Loucy (cell line): ENCODE measurements around the gene BCAS3.

Experiments
- H2AFZ ChIP-seq: fragments of 200-600 bp; sonication (generic); 2 replicates; pipeline ENCODE4 v1.6.0; 2016; ENCODE audit warnings: antibody characterized with exemption, mild to moderate bottlenecking, low read length, moderate library complexity
- H3F3A ChIP-seq: fragments of 200-600 bp; 2 replicates; pipeline ENCODE4 v1.6.0; 2016; ENCODE audit warnings: antibody characterized with exemption, low read depth, mild to moderate bottlenecking
- H3K27me3 ChIP-seq: fragments of 200-600 bp; sonication (generic); 2 replicates; pipeline ENCODE4 v1.6.1; 2014; ENCODE audit warnings: low read length, mild to moderate bottlenecking; ENCODE audit not compliant: insufficient read depth, poor library complexity, severe bottlenecking
- H3K36me3 ChIP-seq: fragments of 200-600 bp; sonication (generic); 2 replicates; pipeline ENCODE4 v1.6.1; 2016; ENCODE audit warnings: low read length; ENCODE audit not compliant: insufficient read depth
- H3K4me1 ChIP-seq: fragments of 200-600 bp; sonication (generic); 2 replicates; pipeline ENCODE4 v1.5.1; 2014; ENCODE audit warnings: low read length, mild to moderate bottlenecking; ENCODE audit not compliant: insufficient read depth, poor library complexity, severe bottlenecking
- H3K4me2 ChIP-seq: fragments of 200-600 bp; sonication (generic); 2 replicates; pipeline ENCODE4 v1.6.0; 2014; ENCODE audit warnings: antibody characterized with exemption, low read length, low read depth, mild to moderate bottlenecking; ENCODE audit not compliant: poor library complexity, severe bottlenecking
- H3K4me3 ChIP-seq: fragments of 200-600 bp; sonication (generic); 2 replicates; pipeline ENCODE4 v1.5.1; 2014; ENCODE audit warnings: low read length, mild to moderate bottlenecking, mixed read lengths; ENCODE audit not compliant: poor library complexity, severe bottlenecking
- H3K79me2 ChIP-seq: fragments of 200-600 bp; sonication (generic); 2 replicates; pipeline ENCODE4 v1.6.1; 2014; ENCODE audit warnings: low read length; ENCODE audit not compliant: insufficient read depth
- H3K9ac ChIP-seq: fragments of 200-600 bp; sonication (generic); 2 replicates; pipeline ENCODE4 v1.6.0; 2014; ENCODE audit warnings: mild to moderate bottlenecking, low read depth, low read length, moderate library complexity; ENCODE audit not compliant: poor library complexity, severe bottlenecking
- H3K9me2 ChIP-seq: fragments of 200-600 bp; sonication (generic); replicated peaks from 2 replicates; pipeline ENCODE4 v1.6.1; 2016; ENCODE audit warnings: low read depth, low read length, mixed read lengths
- H3K9me3 ChIP-seq: fragments of 200-600 bp; sonication (generic); 2 replicates; pipeline ENCODE4 v1.6.1; 2014; ENCODE audit warnings: mild to moderate bottlenecking, antibody characterized with exemption, low read length, low read depth; ENCODE audit not compliant: insufficient read depth
- H4K20me1 ChIP-seq: fragments of 200-600 bp; sonication (generic); 2 replicates; pipeline ENCODE4 v1.6.0; 2014; ENCODE audit warnings: antibody characterized with exemption, low read length, mild to moderate bottlenecking; ENCODE audit not compliant: insufficient read depth, poor library complexity, severe bottlenecking
- EZH2phosphoT487 ChIP-seq: fragments of 200-600 bp; IDR thresholded peaks from 2 replicates; pipeline ENCODE4 v1.6.1; 2018; ENCODE audit warnings: antibody characterized with exemption, mild to moderate bottlenecking, moderate library complexity, borderline replicate concordance
- TF ChIP-seq, protein P1 (sequence below): fragments of 200-600 bp; sonication (generic); conservative IDR thresholded peaks from 2 replicates; pipeline ENCODE4 v1.5.1; 2014; ENCODE audit warnings: mild to moderate bottlenecking, antibody characterized with exemption, low read length

Gene BCAS3

DNA sequence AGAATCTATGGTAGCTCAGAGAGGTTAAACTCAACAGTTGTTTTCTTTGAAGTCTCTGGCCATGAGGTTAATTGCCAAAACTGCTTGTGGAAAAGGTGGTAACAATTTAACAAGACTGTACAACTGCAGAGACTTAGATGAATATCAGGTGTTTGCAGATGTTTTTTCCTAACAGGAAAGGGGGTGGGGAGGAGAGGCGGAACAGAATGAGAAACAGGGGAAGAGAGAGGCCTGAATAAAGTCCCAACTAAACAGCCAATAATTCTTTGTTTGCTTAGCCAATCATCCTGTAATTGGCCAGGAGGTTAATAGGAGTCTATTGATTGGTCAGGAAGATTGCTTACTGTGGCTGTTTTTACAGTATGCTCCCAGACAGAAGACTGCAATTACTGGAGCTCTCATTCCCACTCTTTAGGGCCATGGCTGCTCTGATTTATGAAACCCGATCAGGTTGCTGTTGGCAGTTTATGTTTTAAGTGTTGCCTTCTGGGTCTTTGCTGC is 472.3 kb downstream of the BCAS3 start:
- Histone ChIP-seq H3K36me3 (no peaks in the 10 kb centered on the region), H4K20me1 (no peaks in the 10 kb centered on the region), H3F3A (peaks cover 21% of the 10 kb centered on the region), H3K9me3 (no peaks in the 10 kb centered on the region), H3K79me2 (no peaks in the 10 kb centered on the region), H3K27me3 (no peaks in the 10 kb centered on the region), H3K9ac (peak overlapping the region; percentile 3), H3K4me2 (peak overlapping the region; percentile 59), H3K9me2 (no peaks in the 10 kb centered on the region), H2AFZ (no peak overlapping the region), H3K4me1 (peaks cover 70% of the 10 kb centered on the region), H3K4me3 (peak overlapping the region; percentile 36)
- TF ChIP-seq, protein P1, sequence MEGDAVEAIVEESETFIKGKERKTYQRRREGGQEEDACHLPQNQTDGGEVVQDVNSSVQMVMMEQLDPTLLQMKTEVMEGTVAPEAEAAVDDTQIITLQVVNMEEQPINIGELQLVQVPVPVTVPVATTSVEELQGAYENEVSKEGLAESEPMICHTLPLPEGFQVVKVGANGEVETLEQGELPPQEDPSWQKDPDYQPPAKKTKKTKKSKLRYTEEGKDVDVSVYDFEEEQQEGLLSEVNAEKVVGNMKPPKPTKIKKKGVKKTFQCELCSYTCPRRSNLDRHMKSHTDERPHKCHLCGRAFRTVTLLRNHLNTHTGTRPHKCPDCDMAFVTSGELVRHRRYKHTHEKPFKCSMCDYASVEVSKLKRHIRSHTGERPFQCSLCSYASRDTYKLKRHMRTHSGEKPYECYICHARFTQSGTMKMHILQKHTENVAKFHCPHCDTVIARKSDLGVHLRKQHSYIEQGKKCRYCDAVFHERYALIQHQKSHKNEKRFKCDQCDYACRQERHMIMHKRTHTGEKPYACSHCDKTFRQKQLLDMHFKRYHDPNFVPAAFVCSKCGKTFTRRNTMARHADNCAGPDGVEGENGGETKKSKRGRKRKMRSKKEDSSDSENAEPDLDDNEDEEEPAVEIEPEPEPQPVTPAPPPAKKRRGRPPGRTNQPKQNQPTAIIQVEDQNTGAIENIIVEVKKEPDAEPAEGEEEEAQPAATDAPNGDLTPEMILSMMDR: no peak
- TF ChIP-seq EZH2phosphoT487: no peak

DNA sequence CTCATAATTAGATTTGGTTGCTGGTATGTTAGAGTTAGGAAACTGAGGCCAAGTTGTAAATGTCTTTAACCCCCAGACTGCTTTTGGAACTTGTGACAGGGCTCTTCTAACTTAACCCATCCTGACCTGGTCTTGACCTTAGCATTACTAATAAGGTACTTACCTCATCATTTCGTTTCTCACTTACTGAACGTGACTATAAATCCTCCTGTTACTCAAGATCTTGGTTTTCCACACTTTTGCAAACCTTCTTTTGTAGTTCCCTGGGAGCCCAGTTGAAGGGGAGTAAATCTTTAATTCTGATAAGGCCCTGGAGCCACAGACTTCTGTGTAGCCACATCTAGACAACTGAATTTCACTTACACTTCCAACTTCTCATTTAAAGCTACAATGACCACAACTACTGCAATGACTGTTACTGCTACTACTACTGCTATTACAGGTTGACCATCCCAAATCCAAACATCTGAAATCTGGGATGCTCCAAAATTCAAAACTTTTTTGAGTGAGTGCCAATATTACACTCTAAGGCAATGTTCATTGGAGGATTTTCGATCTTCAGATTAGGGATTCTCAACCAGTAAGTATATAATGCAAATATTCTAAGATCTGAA is 473.1 kb downstream of the BCAS3 start:
- Histone ChIP-seq H3K27me3 (no peaks in the 10 kb centered on the region), H3K79me2 (no peaks in the 10 kb centered on the region), H3K9me3 (no peaks in the 10 kb centered on the region), H3K9ac (peak overlapping the region; percentile 3), H3K4me1 (peaks cover 65% of the 10 kb centered on the region), H2AFZ (no peak overlapping the region), H3K9me2 (no peaks in the 10 kb centered on the region), H3F3A (peaks cover 13% of the 10 kb centered on the region), H4K20me1 (no peaks in the 10 kb centered on the region), H3K36me3 (no peaks in the 10 kb centered on the region), H3K4me2 (peak overlapping the region; percentile 59), H3K4me3 (no peak overlapping the region)
- TF ChIP-seq EZH2phosphoT487: no peak
- TF ChIP-seq, protein P1: no peak

DNA sequence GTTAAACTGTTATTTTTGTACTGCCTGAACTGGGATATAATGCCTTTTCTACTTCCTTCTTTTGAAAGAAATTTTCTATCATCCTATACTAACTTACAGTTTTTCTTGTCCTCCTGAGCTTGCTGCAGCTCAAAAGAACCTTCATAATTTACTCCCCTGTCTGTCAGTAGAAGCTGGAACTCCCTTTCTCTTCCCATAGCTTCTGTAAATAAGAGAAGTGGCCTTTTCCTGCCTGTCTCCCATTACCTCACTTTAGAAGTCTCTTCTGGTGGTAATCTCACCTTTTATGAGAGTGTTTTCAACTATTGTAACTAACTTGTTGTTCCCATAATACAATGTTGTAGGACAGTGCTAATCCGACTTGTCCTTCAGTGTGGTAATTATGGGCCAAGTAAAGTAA is 475.2 kb downstream of the BCAS3 start:
- peaks cover 13% of the 10 kb centered on the region for H3F3A ChIP-seq
- TF ChIP-seq, protein P1: no peak
- no peak for TF ChIP-seq EZH2phosphoT487
- H3K9ac ChIP-seq: no peak overlapping the region
- no peaks in the 10 kb centered on the region for H3K9me3 ChIP-seq
- no peaks in the 10 kb centered on the region for H4K20me1 ChIP-seq
- H2AFZ ChIP-seq: no peak overlapping the region
- H3K4me2 ChIP-seq: no peak overlapping the region
- no peak overlapping the region for H3K4me3 ChIP-seq
- peaks cover 73% of the 10 kb centered on the region for H3K4me1 ChIP-seq
- H3K9me2 ChIP-seq: no peaks in the 10 kb centered on the region
- H3K79me2 ChIP-seq: no peaks in the 10 kb centered on the region
- no peaks in the 10 kb centered on the region for H3K36me3 ChIP-seq
- H3K27me3 ChIP-seq: no peaks in the 10 kb centered on the region
